Spleen (tissue), 11 donors: ENCODE results near the gene EAF1. TPM values are rescaled to one million over a fixed set of nuclear protein-coding genes. Genes with fewer than 3 reads are reported as not detected.
"Not testable (repeated sequence)": the region's sequence is repeated elsewhere in the genome, so short reads cannot be mapped to it uniquely, and the experiment has no call there.

Experiments used
- DNase-seq: peaks from one replicate; pipeline ENCODE4 v3.0.0-alpha.2; 2020
- H3K27ac ChIP-seq, 8 donors: fragments of 200-600 bp; sonication (generic) in 7 of 8; 1 replicate in 4 of 8; 2 replicates in 4 of 8; pipeline versions ENCODE4 v1.5.0 to v1.8.0; 2016 to 2021; ENCODE audit warnings: inconsistent platforms in 4 of 8, mild to moderate bottlenecking in 4 of 8, moderate library complexity in 1 of 8
- H3K27me3 ChIP-seq, 7 donors: fragments of 200-600 bp; sonication (generic) in 6 of 7; replicated peaks in 1 of 7; 1 replicate in 4 of 7; 2 replicates in 3 of 7; pipeline versions ENCODE4 v1.5.0 to v1.8.0; 2016 to 2021; ENCODE audit warnings: inconsistent platforms in 3 of 7, mild to moderate bottlenecking in 1 of 7
- H3K36me3 ChIP-seq, 6 donors: fragments of 200-600 bp; sonication (generic) in 5 of 6; 1 replicate in 4 of 6; 2 replicates in 2 of 6; pipeline versions ENCODE4 v1.5.0 to v1.8.0; 2016 to 2021; ENCODE audit warnings: inconsistent platforms in 2 of 6
- H3K4me1 ChIP-seq, 6 donors: fragments of 200-600 bp; sonication (generic) in 5 of 6; 1 replicate in 3 of 6; 2 replicates in 3 of 6; pipeline versions ENCODE4 v1.5.0 to v1.8.0; 2016 to 2021; ENCODE audit warnings: inconsistent platforms in 3 of 6
- H3K4me3 ChIP-seq, 8 donors: fragments of 200-600 bp; sonication (generic) in 7 of 8; 1 replicate in 4 of 8; 2 replicates in 4 of 8; pipeline versions ENCODE4 v1.5.0 to v1.8.0; 2016 to 2021; ENCODE audit warnings: inconsistent platforms in 4 of 8, mild to moderate bottlenecking in 4 of 8, moderate library complexity in 2 of 8
- H3K9me3 ChIP-seq, 8 donors: fragments of 200-600 bp; sonication (generic) in 7 of 8; 1 replicate in 4 of 8; 2 replicates in 4 of 8; pipeline versions ENCODE4 v1.5.0 to v1.8.0; 2016 to 2021; ENCODE audit warnings: inconsistent platforms in 4 of 8
- CTCF ChIP-seq, 11 experiments: fragments of 200-600 bp in 7 of 11; fragments of 450-650 bp in 4 of 11; sonication (generic) in 4 of 11; IDR thresholded peaks in 8 of 11; conservative IDR thresholded peaks in 3 of 11; 1 replicate in 7 of 11; 2 replicates in 4 of 11; pipeline versions ENCODE4 v1.4.0 to v1.8.0; 2016 to 2021; ENCODE audit warnings: antibody characterized with exemption in 11 of 11, inconsistent platforms in 4 of 11, mild to moderate bottlenecking in 1 of 11
- POLR2A ChIP-seq, 3 donors: fragments of 450-650 bp; IDR thresholded peaks; one replicate each; pipeline ENCODE4 v1.5.1; 2017; ENCODE audit warnings: antibody characterized with exemption in 3 of 3, mild to moderate bottlenecking in 1 of 3
- POLR2AphosphoS5 ChIP-seq, 3 donors: sonication (generic); formaldehyde crosslinking; IDR thresholded peaks; one replicate each; pipeline ENCODE4 v1.5.1; 2017; ENCODE audit warnings: antibody characterized with exemption in 3 of 3
- WGBS, 5 donors: extraction: QIAGEN DNeasy Blood & Tissue Kit in 3 of 5; methylation state at CpG; one replicate each; pipeline versions ENCODE4 v1.1.5 to v1.1.7; 2013 to 2018; 5-methylcytosine and 5-hydroxymethylcytosine counted together
- intact Hi-C: fragments of 100-400 bp; cut with DNase I; formaldehyde crosslinking; loops from one replicate; pipeline ENCODE4 v1.15.0; 2023; ENCODE audit warnings: low total_unique reads
- polyA plus RNA-seq, 3 donors: library from polyadenylated mRNA; stranded (reverse); fragments of 200-250 nt; gene quantifications; one replicate each; pipeline ENCODE4 v1.2.1, GENCODE V29; 2013
- total RNA-seq, 7 donors: library from RNA; depleted of rRNA in 3 of 7; stranded (reverse); fragments of >200 nt in 3 of 7; fragmentation: NEBNext Ultra II Directional in 4 of 7; extraction: Animal tissue kit (Norgen Biotek cat#: 25700) in 4 of 7; gene quantifications; one replicate each; pipeline versions ENCODE4 v1.1.0 to v1.2.1, GENCODE V29; 2016 to 2021
- donor health status: healthy with polysubstance abuse.
- donor health status: DM: no; HTN: no; CAD: no; lungs with moderate emphysema.
- donor health status: DM: no; HTN: no; CAD: no.
- donor health status: Bipolar disorder and iron deficiency.
- donor health status: healthy.
- donor health status: DM: no; HTN: no; CAD: no.
- donor health status: DM: yes; HTN: yes; CAD: no.

The EAF1 gene
- total and polyA plus RNA-seq, 10 donors, result 3.0 to 40.8 (median 22.4) TPM

DNA sequence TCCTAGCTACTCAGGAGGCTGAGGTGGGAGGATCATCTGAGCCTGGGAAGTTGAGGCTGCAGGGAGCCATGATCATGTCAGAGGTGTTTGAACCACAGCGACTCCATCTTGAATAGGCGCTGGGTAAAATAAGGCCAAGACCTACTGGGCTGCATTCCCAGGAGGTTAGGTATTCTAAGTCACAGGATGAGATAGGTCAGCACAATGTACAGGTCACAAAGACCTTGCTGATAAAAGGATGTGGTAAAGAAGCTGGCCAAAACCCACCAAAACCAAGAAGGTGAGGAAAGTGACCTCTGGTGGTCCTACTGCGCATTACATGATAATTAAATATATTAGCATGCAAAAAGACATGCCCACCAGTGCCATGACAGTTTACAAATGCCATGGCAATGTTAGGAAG lies 28.7 kb upstream of the EAF1 start:
- H3K27me3 ChIP-seq, H3K36me3 ChIP-seq, intact Hi-C loops, H3K4me3 ChIP-seq, DNase-seq, H3K27ac ChIP-seq, H3K9me3 ChIP-seq: not testable (repeated sequence)
- peak in 7 of 11 experiments; percentile 35 to 61 (median 46) for TF ChIP-seq CTCF (IDR thresholded peaks at IDR 0.05 in 8 of 11, conservative IDR thresholded peaks at IDR 0.05 in 3 of 11)
- H3K4me1 ChIP-seq, result peaks cover 0 to 14% (median 8%) of the 10 kb centered on the region in 6 donors
- 85 to 96% (median 89%) methylated on average over 3 of the region's 3 CpGs for WGBS, 5 donors

GRCh38 chr3:15399970-15400369 lies 27.4 kb upstream of the EAF1 start:
- H3K4me3 ChIP-seq, result no peak overlapping the region
- WGBS, 5 donors, result 62 to 78% (median 65%) methylated on average over 5 of the region's 5 CpGs
- intact Hi-C loops, result loop anchor here (5.0 kb wide), 1 partner anchor 198 kb away; no protein-coding TSS in a partner anchor
- H3K36me3 ChIP-seq, result peaks cover 0 to 6% (median 0%) of the 10 kb centered on the region in 6 donors
- TF ChIP-seq POLR2AphosphoS5 (IDR thresholded peaks at IDR 0.05), result no peak
- TF ChIP-seq CTCF (IDR thresholded peaks at IDR 0.05 in 8 of 11, conservative IDR thresholded peaks at IDR 0.05 in 3 of 11), result no peak
- no peak for TF ChIP-seq POLR2A (IDR thresholded peaks at IDR 0.05)
- H3K9me3 ChIP-seq, result peaks cover 0 to 6% (median 0%) of the 10 kb centered on the region in 8 donors
- no peak for DNase-seq
- peaks cover 0 to 17% (median 10%) of the 10 kb centered on the region in 6 donors for H3K4me1 ChIP-seq
- no peak overlapping the region for H3K27ac ChIP-seq
- H3K27me3 ChIP-seq, result no peaks in the 10 kb centered on the region

GRCh38 chr3:15401936-15402335 lies 25.5 kb upstream of the EAF1 start:
- peaks cover 0 to 5% (median 0%) of the 10 kb centered on the region in 6 donors for H3K36me3 ChIP-seq
- no peak overlapping the region for H3K4me3 ChIP-seq
- peaks cover 0 to 27% (median 14%) of the 10 kb centered on the region in 6 donors for H3K4me1 ChIP-seq
- H3K27ac ChIP-seq, result no peak overlapping the region
- H3K9me3 ChIP-seq, result peaks cover 0 to 6% (median 0%) of the 10 kb centered on the region in 8 donors
- intact Hi-C loops, result loop anchor here (5.0 kb wide), 1 partner anchor 200 kb away; no protein-coding TSS in a partner anchor
- TF ChIP-seq POLR2A (IDR thresholded peaks at IDR 0.05) (no peak), POLR2AphosphoS5 (IDR thresholded peaks at IDR 0.05) (no peak), CTCF (IDR thresholded peaks at IDR 0.05 in 8 of 11, conservative IDR thresholded peaks at IDR 0.05 in 3 of 11) (no peak)
- 86 to 92% (median 88%) methylated on average over 4 of the region's 4 CpGs for WGBS, 5 donors
- no peaks in the 10 kb centered on the region for H3K27me3 ChIP-seq
- no peak for DNase-seq

DNA sequence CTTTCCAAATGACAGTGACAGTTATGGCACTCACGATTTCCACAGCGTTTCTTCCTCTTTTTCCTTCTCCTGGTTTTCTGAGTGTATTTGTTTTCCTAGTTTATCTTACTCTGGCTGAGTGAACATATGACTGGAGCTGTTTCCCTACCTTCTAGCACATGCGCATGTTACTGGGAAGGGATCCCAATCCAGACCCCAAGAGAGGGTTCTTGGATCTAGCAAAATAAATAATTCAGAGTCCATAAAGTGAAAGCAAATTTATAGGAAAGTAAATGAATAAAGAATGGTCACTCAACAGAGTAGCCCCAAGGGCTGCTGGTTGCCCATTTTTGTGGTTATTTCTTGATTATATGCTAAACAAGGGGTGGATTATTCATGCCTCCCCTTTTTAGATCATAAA lies 23.9 kb upstream of the EAF1 start:
- intact Hi-C loops, result loop anchor here (5.0 kb wide), 1 partner anchor 201 kb away; no protein-coding TSS in a partner anchor
- H3K4me3 ChIP-seq, result no peak overlapping the region
- no peaks in the 10 kb centered on the region for H3K27me3 ChIP-seq

More for the DNA sequence above, 23.9 kb upstream of the EAF1 start:
- H3K9me3 ChIP-seq, result no peaks in the 10 kb centered on the region
- peaks cover 0 to 6% (median 0%) of the 10 kb centered on the region in 6 donors for H3K36me3 ChIP-seq
- peaks cover 0 to 27% (median 13%) of the 10 kb centered on the region in 6 donors for H3K4me1 ChIP-seq
- TF ChIP-seq POLR2A (IDR thresholded peaks at IDR 0.05), result no peak
- TF ChIP-seq POLR2AphosphoS5 (IDR thresholded peaks at IDR 0.05), result no peak
- no peak for TF ChIP-seq CTCF (IDR thresholded peaks at IDR 0.05 in 8 of 11, conservative IDR thresholded peaks at IDR 0.05 in 3 of 11)
- no peak overlapping the region for H3K27ac ChIP-seq
- 58 to 80% (median 72%) methylated on average over 3 of the region's 3 CpGs for WGBS, 5 donors
- no peak for DNase-seq
